ENCODE results near the gene BCAR1. TPM values are rescaled to one million over a fixed set of nuclear protein-coding genes. Genes with fewer than 3 reads are reported as not detected.

BCAR1 gene
- total and polyA plus RNA-seq, 2 of the 13 experiments (the other 11 are each of a cell fraction or from before 2014, with no cell fraction given), result 48.1 to 51.7 TPM

DNA sequence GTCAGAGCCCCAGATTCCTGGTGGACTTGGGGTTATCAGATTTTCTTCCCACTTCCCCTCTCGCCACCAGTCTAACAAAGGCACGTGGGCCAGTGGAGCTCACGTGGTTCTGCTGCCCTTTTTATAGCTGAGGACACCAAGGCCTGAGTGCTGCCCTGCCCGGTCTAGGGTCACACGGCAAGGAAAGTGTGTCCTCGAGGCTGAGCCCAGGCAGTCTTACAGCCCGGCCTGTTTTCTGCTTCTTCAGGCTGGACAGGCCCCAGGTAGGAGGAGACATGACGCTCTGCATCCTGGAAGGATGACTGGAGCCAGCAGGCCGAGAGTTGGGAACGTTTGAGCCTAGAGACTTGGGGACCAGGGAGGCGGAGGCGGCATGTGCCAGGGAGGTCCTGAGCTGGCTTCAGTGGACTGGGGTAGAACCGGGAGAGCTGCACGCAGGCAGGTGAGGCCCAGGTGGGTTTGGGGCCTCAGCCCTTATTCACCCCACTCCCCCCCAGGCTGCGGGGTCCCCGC, 29.1 kb downstream of the BCAR1 start (continued):
- TF ChIP-seq NRL (CRISPR knock-in tag; IDR thresholded peaks at IDR 0.05; ENCODE audit: borderline replicate concordance) (peak; percentile 67; the same call in 1 of the 2 replicates), ASH2L (IDR thresholded peaks at IDR 0.05; ENCODE audit: insufficient read length, low read depth, low read length) (no peak), ZNF572 (CRISPR knock-in tag; IDR thresholded peaks at IDR 0.05) (no peak), UBTF (CRISPR knock-in tag; IDR thresholded peaks at IDR 0.05) (no peak), ZBTB42 (CRISPR knock-in tag; IDR thresholded peaks at IDR 0.05) (no peak), GMEB1 (CRISPR knock-in tag; IDR thresholded peaks at IDR 0.05; ENCODE audit: borderline replicate concordance) (no peak), ETV6 (CRISPR knock-in tag; conservative IDR thresholded peaks at IDR 0.05) (no peak), HNF4A (CRISPR knock-in tag; IDR thresholded peaks at IDR 0.05) (peak; percentile 9; the same call in 1 of the 2 replicates), ZNF280B (CRISPR knock-in tag; IDR thresholded peaks at IDR 0.05; ENCODE audit: borderline replicate concordance) (no peak), ZNF224 (CRISPR knock-in tag; IDR thresholded peaks at IDR 0.05) (no peak), HOMEZ (CRISPR knock-in tag; IDR thresholded peaks at IDR 0.05; ENCODE audit: low read depth) (no peak), KLF12 (CRISPR knock-in tag; IDR thresholded peaks at IDR 0.05; ENCODE audit: borderline replicate concordance) (no peak)
- TF ChIP-seq, protein P1, sequence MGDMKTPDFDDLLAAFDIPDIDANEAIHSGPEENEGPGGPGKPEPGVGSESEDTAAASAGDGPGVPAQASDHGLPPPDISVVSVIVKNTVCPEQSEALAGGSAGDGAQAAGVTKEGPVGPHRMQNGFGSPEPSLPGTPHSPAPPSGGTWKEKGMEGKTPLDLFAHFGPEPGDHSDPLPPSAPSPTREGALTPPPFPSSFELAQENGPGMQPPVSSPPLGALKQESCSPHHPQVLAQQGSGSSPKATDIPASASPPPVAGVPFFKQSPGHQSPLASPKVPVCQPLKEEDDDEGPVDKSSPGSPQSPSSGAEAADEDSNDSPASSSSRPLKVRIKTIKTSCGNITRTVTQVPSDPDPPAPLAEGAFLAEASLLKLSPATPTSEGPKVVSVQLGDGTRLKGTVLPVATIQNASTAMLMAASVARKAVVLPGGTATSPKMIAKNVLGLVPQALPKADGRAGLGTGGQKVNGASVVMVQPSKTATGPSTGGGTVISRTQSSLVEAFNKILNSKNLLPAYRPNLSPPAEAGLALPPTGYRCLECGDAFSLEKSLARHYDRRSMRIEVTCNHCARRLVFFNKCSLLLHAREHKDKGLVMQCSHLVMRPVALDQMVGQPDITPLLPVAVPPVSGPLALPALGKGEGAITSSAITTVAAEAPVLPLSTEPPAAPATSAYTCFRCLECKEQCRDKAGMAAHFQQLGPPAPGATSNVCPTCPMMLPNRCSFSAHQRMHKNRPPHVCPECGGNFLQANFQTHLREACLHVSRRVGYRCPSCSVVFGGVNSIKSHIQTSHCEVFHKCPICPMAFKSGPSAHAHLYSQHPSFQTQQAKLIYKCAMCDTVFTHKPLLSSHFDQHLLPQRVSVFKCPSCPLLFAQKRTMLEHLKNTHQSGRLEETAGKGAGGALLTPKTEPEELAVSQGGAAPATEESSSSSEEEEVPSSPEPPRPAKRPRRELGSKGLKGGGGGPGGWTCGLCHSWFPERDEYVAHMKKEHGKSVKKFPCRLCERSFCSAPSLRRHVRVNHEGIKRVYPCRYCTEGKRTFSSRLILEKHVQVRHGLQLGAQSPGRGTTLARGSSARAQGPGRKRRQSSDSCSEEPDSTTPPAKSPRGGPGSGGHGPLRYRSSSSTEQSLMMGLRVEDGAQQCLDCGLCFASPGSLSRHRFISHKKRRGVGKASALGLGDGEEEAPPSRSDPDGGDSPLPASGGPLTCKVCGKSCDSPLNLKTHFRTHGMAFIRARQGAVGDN (CRISPR knock-in tag; IDR thresholded peaks at IDR 0.05), result peak; percentile 74

Data from HepG2 (cell line).